Stomach (tissue), 4 donors: ENCODE measurements around the gene RAP1A.

Source experiments
- EP300 ChIP-seq: sonication (generic); formaldehyde crosslinking; IDR thresholded peaks from one replicate; pipeline ENCODE4 v1.6.1; 2017; ENCODE audit warnings: antibody characterized with exemption
- POLR2A ChIP-seq, 4 donors: fragments of 450-650 bp; IDR thresholded peaks; one replicate each; pipeline ENCODE4 v1.6.1; 2016; ENCODE audit warnings: antibody characterized with exemption in 4 of 4, control low read depth in 2 of 4, mild to moderate bottlenecking in 1 of 4, moderate library complexity in 1 of 4
- POLR2AphosphoS5 ChIP-seq, 3 donors: sonication (generic); formaldehyde crosslinking; IDR thresholded peaks; one replicate each; pipeline ENCODE4 v1.6.1; 2016; ENCODE audit warnings: antibody characterized with exemption in 3 of 3
- TF ChIP-seq, protein P1 (sequence below), 7 experiments: fragments of 450-650 bp in 4 of 7; fragments of 200-600 bp in 3 of 7; sonication (generic) in 3 of 7; IDR thresholded peaks; one replicate each; pipeline ENCODE4 v1.5.1; 2016 to 2019; ENCODE audit warnings: antibody characterized with exemption in 7 of 7, control low read depth in 2 of 7, mild to moderate bottlenecking in 1 of 7

DNA sequence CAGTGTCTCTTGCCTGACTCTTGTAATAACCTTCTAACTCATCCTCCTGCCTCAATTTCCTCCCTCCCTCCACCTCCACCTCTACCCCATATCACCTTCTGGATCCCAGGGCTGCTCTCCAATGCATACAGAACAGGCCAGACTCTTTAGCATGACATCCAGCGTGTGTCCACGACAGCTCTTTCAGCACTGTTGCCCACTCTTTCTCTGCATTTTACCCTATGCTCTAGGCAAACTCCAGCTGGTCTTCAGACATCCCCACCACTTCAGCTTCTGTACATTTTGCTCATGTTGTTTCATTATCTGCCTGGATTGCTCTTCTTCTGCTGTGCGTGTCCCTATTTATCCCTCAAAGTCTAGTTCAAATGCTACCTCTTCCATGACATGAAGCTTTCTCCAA is 114.8 kb downstream of the RAP1A start:
- no peak for TF ChIP-seq POLR2A (IDR thresholded peaks at IDR 0.05)
- TF ChIP-seq, protein P1, sequence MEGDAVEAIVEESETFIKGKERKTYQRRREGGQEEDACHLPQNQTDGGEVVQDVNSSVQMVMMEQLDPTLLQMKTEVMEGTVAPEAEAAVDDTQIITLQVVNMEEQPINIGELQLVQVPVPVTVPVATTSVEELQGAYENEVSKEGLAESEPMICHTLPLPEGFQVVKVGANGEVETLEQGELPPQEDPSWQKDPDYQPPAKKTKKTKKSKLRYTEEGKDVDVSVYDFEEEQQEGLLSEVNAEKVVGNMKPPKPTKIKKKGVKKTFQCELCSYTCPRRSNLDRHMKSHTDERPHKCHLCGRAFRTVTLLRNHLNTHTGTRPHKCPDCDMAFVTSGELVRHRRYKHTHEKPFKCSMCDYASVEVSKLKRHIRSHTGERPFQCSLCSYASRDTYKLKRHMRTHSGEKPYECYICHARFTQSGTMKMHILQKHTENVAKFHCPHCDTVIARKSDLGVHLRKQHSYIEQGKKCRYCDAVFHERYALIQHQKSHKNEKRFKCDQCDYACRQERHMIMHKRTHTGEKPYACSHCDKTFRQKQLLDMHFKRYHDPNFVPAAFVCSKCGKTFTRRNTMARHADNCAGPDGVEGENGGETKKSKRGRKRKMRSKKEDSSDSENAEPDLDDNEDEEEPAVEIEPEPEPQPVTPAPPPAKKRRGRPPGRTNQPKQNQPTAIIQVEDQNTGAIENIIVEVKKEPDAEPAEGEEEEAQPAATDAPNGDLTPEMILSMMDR (IDR thresholded peaks at IDR 0.05): no peak
- no peak for TF ChIP-seq POLR2AphosphoS5 (IDR thresholded peaks at IDR 0.05)
- TF ChIP-seq EP300: no peak
